BLaER1 treated with 17β-estradiol and CSF1 and Interleukin-3, amounts not matched to agents 10 nM and 100 nM (cell line): Measurements from ENCODE around the gene FLNB.

ENCODE experiments used
- H3K27ac ChIP-seq, 11 experiments: shearing (Covaris generic); formaldehyde crosslinking; 2 replicates each; pipeline ENCODE4 v1.8.1; 2022
- H3K27me3 ChIP-seq, 11 experiments: shearing (Covaris generic); formaldehyde crosslinking; 2 replicates each; pipeline ENCODE4 v1.8.1; 2022
- H3K36me3 ChIP-seq, 11 experiments: shearing (Covaris generic); formaldehyde crosslinking; 2 replicates each; pipeline ENCODE4 v1.8.1; 2022
- H3K4me1 ChIP-seq, 10 experiments: shearing (Covaris generic); formaldehyde crosslinking; 2 replicates each; pipeline ENCODE4 v1.8.1; 2022
- H3K4me2 ChIP-seq, 11 experiments: shearing (Covaris generic); formaldehyde crosslinking; 2 replicates each; pipeline ENCODE4 v1.8.1; 2022
- H3K4me3 ChIP-seq, 10 experiments: shearing (Covaris generic); formaldehyde crosslinking; 2 replicates each; pipeline ENCODE4 v1.8.1; 2022
- H3K9ac ChIP-seq, 11 experiments: shearing (Covaris generic); formaldehyde crosslinking; 2 replicates each; pipeline ENCODE4 v1.8.1; 2022
- H3K9me3 ChIP-seq, 11 experiments: shearing (Covaris generic); formaldehyde crosslinking; replicated peaks in 1 of 11; 2 replicates each; pipeline ENCODE4 v1.8.1; 2022
- H4K20me1 ChIP-seq, 11 experiments: shearing (Covaris generic); formaldehyde crosslinking; 2 replicates each; pipeline ENCODE4 v1.8.1; 2022
- Cebpa-rat ChIP-seq, 11 experiments: shearing (Covaris generic); IDR thresholded peaks; 2 replicates each; pipeline ENCODE4 v1.8.1; 2022

Gene FLNB

GRCh38 chr3:58117561-58118181 is 109.4 kb downstream of the FLNB start:
- Histone ChIP-seq H3K9me3 (peaks cover 0 to 7% (median 0%) of the 10 kb centered on the region in 11 experiments; a peak in 1 of 22 replicates), H3K4me3 (no peak overlapping the region), H3K4me2 (peak overlapping the region in 8 of 11 experiments; percentile 62 to 84 (median 76); a peak in 16 of 22 replicates), H3K36me3 (peaks cover 1 to 77% (median 64%) of the 10 kb centered on the region in 11 experiments; a peak in 21 of 22 replicates), H4K20me1 (peaks cover 0 to 31% (median 13%) of the 10 kb centered on the region in 11 experiments; a peak in 11 of 22 replicates), H3K9ac (no peak overlapping the region), H3K27ac (no peak overlapping the region), H3K4me1 (peaks cover 29 to 58% (median 49%) of the 10 kb centered on the region in 10 experiments), H3K27me3 (no peaks in the 10 kb centered on the region)
- TF ChIP-seq Cebpa-rat (IDR thresholded peaks at IDR 0.05), result no peak

- H3K4me2 ChIP-seq, result peak overlapping the region in 7 of 11 experiments; percentile 10 to 84 (median 74); a peak in 6 of 22 replicates
- H3K4me1 ChIP-seq, result peaks cover 29 to 58% (median 49%) of the 10 kb centered on the region in 10 experiments
- H3K36me3 ChIP-seq, result peaks cover 14 to 77% (median 64%) of the 10 kb centered on the region in 11 experiments; a peak in 21 of 22 replicates
- H3K27ac ChIP-seq, result no peak overlapping the region
- H4K20me1 ChIP-seq, result peaks cover 0 to 31% (median 13%) of the 10 kb centered on the region in 11 experiments; a peak in 11 of 22 replicates
- no peak overlapping the region for H3K4me3 ChIP-seq
- H3K9ac ChIP-seq, result no peak overlapping the region
- no peak for TF ChIP-seq Cebpa-rat (IDR thresholded peaks at IDR 0.05)
- H3K27me3 ChIP-seq, result no peaks in the 10 kb centered on the region
- H3K9me3 ChIP-seq, result peaks cover 0 to 7% (median 0%) of the 10 kb centered on the region in 11 experiments; a peak in 1 of 22 replicates
These were observed 111.0 kb downstream of the FLNB start for GRCh38 chr3:58119186-58119585.

GRCh38 chr3:58120075-58120812 is 112.0 kb downstream of the FLNB start:
- Histone ChIP-seq H3K27me3 (no peaks in the 10 kb centered on the region), H3K4me2 (peak overlapping the region; percentile 43 to 86 (median 74)), H3K4me1 (peaks cover 28 to 54% (median 48%) of the 10 kb centered on the region in 10 experiments), H3K36me3 (peaks cover 23 to 79% (median 68%) of the 10 kb centered on the region in 11 experiments), H3K4me3 (no peak overlapping the region; a peak in 2 of 20 replicates), H3K9me3 (peaks cover 0 to 11% (median 0%) of the 10 kb centered on the region in 11 experiments; a peak in 1 of 22 replicates), H3K27ac (peak overlapping the region in 5 of 11 experiments; percentile 1 to 35 (median 16); a peak in 8 of 22 replicates), H4K20me1 (peaks cover 0 to 30% (median 13%) of the 10 kb centered on the region in 11 experiments; a peak in 11 of 22 replicates), H3K9ac (peak overlapping the region in 4 of 11 experiments; percentile 1 to 42 (median 26); a peak in 5 of 22 replicates)
- no peak for TF ChIP-seq Cebpa-rat (IDR thresholded peaks at IDR 0.05)

- TF ChIP-seq Cebpa-rat (IDR thresholded peaks at IDR 0.05), result no peak
- Histone ChIP-seq H4K20me1 (peaks cover 0 to 20% (median 9%) of the 10 kb centered on the region in 11 experiments; a peak in 11 of 22 replicates), H3K4me2 (no peak overlapping the region), H3K27me3 (no peaks in the 10 kb centered on the region), H3K27ac (no peak overlapping the region), H3K36me3 (peaks cover 32 to 85% (median 77%) of the 10 kb centered on the region in 11 experiments), H3K9ac (no peak overlapping the region), H3K4me3 (no peak overlapping the region), H3K4me1 (peaks cover 19 to 44% (median 39%) of the 10 kb centered on the region in 10 experiments), H3K9me3 (peaks cover 0 to 20% (median 8%) of the 10 kb centered on the region in 11 experiments; a peak in 8 of 22 replicates)
These were observed 113.0 kb downstream of the FLNB start for GRCh38 chr3:58121183-58121582.

- peaks cover 0 to 25% (median 8%) of the 10 kb centered on the region in 11 experiments; a peak in 8 of 22 replicates for H3K9me3 ChIP-seq
- H4K20me1 ChIP-seq, result peaks cover 0 to under 1% (median 0%) of the 10 kb centered on the region in 11 experiments; a peak in 1 of 22 replicates
- no peak overlapping the region for H3K4me2 ChIP-seq
- no peak overlapping the region for H3K9ac ChIP-seq
- peaks cover 38 to 99% (median 91%) of the 10 kb centered on the region in 11 experiments for H3K36me3 ChIP-seq
- no peak for TF ChIP-seq Cebpa-rat (IDR thresholded peaks at IDR 0.05)
- H3K27me3 ChIP-seq, result no peaks in the 10 kb centered on the region
- peaks cover 13 to 32% (median 26%) of the 10 kb centered on the region in 10 experiments for H3K4me1 ChIP-seq
- H3K4me3 ChIP-seq, result no peak overlapping the region
- no peak overlapping the region for H3K27ac ChIP-seq
These were observed 114.9 kb downstream of the FLNB start for GRCh38 chr3:58122936-58123700.

- Histone ChIP-seq H3K27ac (no peak overlapping the region), H3K9me3 (peaks cover 0 to 28% (median 8%) of the 10 kb centered on the region in 11 experiments; a peak in 8 of 22 replicates), H3K27me3 (no peaks in the 10 kb centered on the region), H3K4me2 (no peak overlapping the region), H3K4me3 (no peak overlapping the region), H4K20me1 (peaks cover 0 to 8% (median 0%) of the 10 kb centered on the region in 11 experiments; a peak in 2 of 22 replicates), H3K4me1 (peaks cover 22 to 32% (median 28%) of the 10 kb centered on the region in 10 experiments), H3K36me3 (peaks cover 38 to 97% (median 88%) of the 10 kb centered on the region in 11 experiments), H3K9ac (no peak overlapping the region)
- TF ChIP-seq Cebpa-rat (IDR thresholded peaks at IDR 0.05), result no peak
These were observed 116.2 kb downstream of the FLNB start for GRCh38 chr3:58124387-58124786.

GRCh38 chr3:58129041-58129770 is 121.0 kb downstream of the FLNB start:
- Histone ChIP-seq H3K4me3 (no peak overlapping the region), H4K20me1 (peaks cover 0 to 40% (median 4%) of the 10 kb centered on the region in 11 experiments; a peak in 7 of 22 replicates), H3K4me1 (peaks cover 16 to 23% (median 18%) of the 10 kb centered on the region in 10 experiments), H3K27me3 (no peaks in the 10 kb centered on the region), H3K9me3 (peaks cover 0 to 23% (median 8%) of the 10 kb centered on the region in 11 experiments; a peak in 8 of 22 replicates), H3K9ac (no peak overlapping the region), H3K36me3 (peaks cover 35 to 98% (median 91%) of the 10 kb centered on the region in 11 experiments), H3K4me2 (peak overlapping the region; percentile 39 to 72 (median 63); a peak in 21 of 22 replicates), H3K27ac (no peak overlapping the region)
- TF ChIP-seq Cebpa-rat (IDR thresholded peaks at IDR 0.05), result no peak
